Ovary (tissue), 3 donors: ENCODE measurements around the gene BMX.

ENCODE experiments used
- EP300 ChIP-seq: sonication (generic); formaldehyde crosslinking; IDR thresholded peaks from one replicate; pipeline ENCODE4 v1.6.1; 2017; ENCODE audit warnings: antibody characterized with exemption
- POLR2A ChIP-seq: fragments of 450-650 bp; IDR thresholded peaks from one replicate; pipeline ENCODE4 v1.6.1; 2017; ENCODE audit warnings: antibody characterized with exemption, mild to moderate bottlenecking, moderate library complexity
- TF ChIP-seq, protein P1 (sequence below), 3 donors: fragments of 450-650 bp in 2 of 3; fragments of 200-600 bp in 1 of 3; IDR thresholded peaks; one replicate each; pipeline versions ENCODE4 v1.5.1 to v1.8.0; 2016 to 2022; ENCODE audit warnings: antibody characterized with exemption in 3 of 3, mild to moderate bottlenecking in 1 of 3
- donor health status: DM: no; HTN: no; CAD: no.

DNA sequence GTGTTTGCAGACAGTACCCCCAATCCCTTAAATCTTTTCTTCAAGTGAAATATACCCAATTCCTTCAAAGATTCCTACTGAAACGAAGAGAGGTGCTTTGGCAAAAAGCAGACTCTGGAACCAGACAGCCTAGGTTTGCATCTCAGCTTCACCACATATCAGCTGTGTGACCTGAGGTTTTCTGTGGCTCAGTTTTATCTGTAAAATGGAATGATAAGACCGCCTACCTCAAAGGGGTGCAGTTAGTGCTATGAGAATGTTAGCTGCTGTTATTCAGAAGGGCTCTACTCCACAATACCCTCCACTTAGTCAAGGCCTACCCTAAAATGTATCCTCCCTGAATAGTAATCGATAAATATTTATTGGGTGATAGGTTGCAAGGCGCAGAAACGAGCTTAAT, 8.1 kb upstream of the BMX start:
- TF ChIP-seq POLR2A, result no peak
- TF ChIP-seq, protein P1, sequence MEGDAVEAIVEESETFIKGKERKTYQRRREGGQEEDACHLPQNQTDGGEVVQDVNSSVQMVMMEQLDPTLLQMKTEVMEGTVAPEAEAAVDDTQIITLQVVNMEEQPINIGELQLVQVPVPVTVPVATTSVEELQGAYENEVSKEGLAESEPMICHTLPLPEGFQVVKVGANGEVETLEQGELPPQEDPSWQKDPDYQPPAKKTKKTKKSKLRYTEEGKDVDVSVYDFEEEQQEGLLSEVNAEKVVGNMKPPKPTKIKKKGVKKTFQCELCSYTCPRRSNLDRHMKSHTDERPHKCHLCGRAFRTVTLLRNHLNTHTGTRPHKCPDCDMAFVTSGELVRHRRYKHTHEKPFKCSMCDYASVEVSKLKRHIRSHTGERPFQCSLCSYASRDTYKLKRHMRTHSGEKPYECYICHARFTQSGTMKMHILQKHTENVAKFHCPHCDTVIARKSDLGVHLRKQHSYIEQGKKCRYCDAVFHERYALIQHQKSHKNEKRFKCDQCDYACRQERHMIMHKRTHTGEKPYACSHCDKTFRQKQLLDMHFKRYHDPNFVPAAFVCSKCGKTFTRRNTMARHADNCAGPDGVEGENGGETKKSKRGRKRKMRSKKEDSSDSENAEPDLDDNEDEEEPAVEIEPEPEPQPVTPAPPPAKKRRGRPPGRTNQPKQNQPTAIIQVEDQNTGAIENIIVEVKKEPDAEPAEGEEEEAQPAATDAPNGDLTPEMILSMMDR (IDR thresholded peaks at IDR 0.05), result no peak
- no peak for TF ChIP-seq EP300
